Ovary (tissue), 9 donors: ENCODE data around the gene SYT17. TPM values are rescaled to one million over a fixed set of nuclear protein-coding genes. Genes with fewer than 3 reads are reported as not detected.

Source experiments
- DNase-seq, 5 donors: peaks; one replicate each; pipeline ENCODE4 v3.0.0-alpha.2; 2019 to 2020
- H3K27ac ChIP-seq, 2 donors: fragments of 200-600 bp; one replicate each; pipeline versions ENCODE4 v1.5.1 to v1.8.0; 2019 to 2022
- H3K27me3 ChIP-seq: fragments of 200-600 bp; one replicate; pipeline ENCODE4 v1.8.0; 2022
- H3K36me3 ChIP-seq: fragments of 200-600 bp; sonication (generic); one replicate; pipeline ENCODE4 v1.5.1; 2019
- H3K4me1 ChIP-seq: one replicate; pipeline ENCODE4 v1.8.1; 2013; ENCODE audit warnings: mild to moderate bottlenecking, moderate library complexity; ENCODE audit not compliant: insufficient read depth
- H3K4me3 ChIP-seq: fragments of 200-600 bp; sonication (generic); one replicate; pipeline ENCODE4 v1.5.1; 2017
- H3K9me3 ChIP-seq, 2 donors: fragments of 200-600 bp in 1 of 2; sonication (generic) in 1 of 2; one replicate each; pipeline versions ENCODE4 v1.5.1 to v1.8.1; 2013 to 2019; ENCODE audit warnings: mild to moderate bottlenecking in 1 of 2, moderate library complexity in 1 of 2
- EP300 ChIP-seq: sonication (generic); formaldehyde crosslinking; IDR thresholded peaks from one replicate; pipeline ENCODE4 v1.6.1; 2017; ENCODE audit warnings: antibody characterized with exemption
- POLR2A ChIP-seq: fragments of 450-650 bp; IDR thresholded peaks from one replicate; pipeline ENCODE4 v1.6.1; 2017; ENCODE audit warnings: antibody characterized with exemption, mild to moderate bottlenecking, moderate library complexity
- WGBS, 3 donors: extraction: QIAGEN DNeasy Blood & Tissue Kit in 1 of 3; methylation state at CpG; one replicate each; pipeline versions ENCODE4 v1.1.5 to v1.1.7; 2013 to 2017; 5-methylcytosine and 5-hydroxymethylcytosine counted together
- intact Hi-C, 4 donors: fragments of 100-400 bp; cut with DNase I; formaldehyde crosslinking; loops; one replicate each; pipeline versions ENCODE4 v1.11.0 to v1.15.1; 2022 to 2023
- polyA plus RNA-seq, 2 donors: library from polyadenylated mRNA; stranded (reverse); fragments of 200-250 nt in 1 of 2; fragments of 350-450 nt in 1 of 2; fragmentation: Illumina TruSeq in 1 of 2; extraction: RNeasy Lipid Tissue Mini Kit (QIAGEN cat#74804) in 1 of 2; gene quantifications; one replicate each; pipeline ENCODE4 v1.2.3, GENCODE V29; 2013 to 2014
- total RNA-seq, 7 donors: library from RNA; depleted of rRNA in 2 of 7; stranded (reverse); fragments of >200 nt in 2 of 7; fragmentation: NEBNext Ultra II Directional in 3 of 7; extraction: Animal tissue kit (Norgen Biotek cat#: 25700) in 3 of 7; gene quantifications; one replicate each; pipeline versions ENCODE4 v1.1.0 to v1.2.4, GENCODE V29; 2016 to 2023
- TF ChIP-seq, protein P1 (sequence below), 3 donors: fragments of 450-650 bp in 2 of 3; fragments of 200-600 bp in 1 of 3; IDR thresholded peaks; one replicate each; pipeline versions ENCODE4 v1.5.1 to v1.8.0; 2016 to 2022; ENCODE audit warnings: antibody characterized with exemption in 3 of 3, mild to moderate bottlenecking in 1 of 3
- donor health status: DM: no; HTN: no; CAD: no; lungs with moderate emphysema.
- donor health status: DM: no; HTN: no; CAD: no.
- donor health status: Bipolar disorder and iron deficiency.
- donor health status: DM: yes; HTN: yes; CAD: no.
- donor health status: DM: no; HTN: no; CAD: no.
- donor health status: DM: yes; HTN: yes; CAD: no.

Gene SYT17
- total and polyA plus RNA-seq, 9 donors, result 0.36 to 1.5 (median 0.82) TPM

- DNase-seq, result no peak
- intact Hi-C loops, result no loop called here
Observed at GRCh38 chr16:19175492-19176262, 7.6 kb downstream of the SYT17 start.

GRCh38 chr16:19177111-19177739 lies 9.2 kb downstream of the SYT17 start:
- intact Hi-C loops, result no loop called here
- Histone ChIP-seq H3K27me3 (no peaks in the 10 kb centered on the region), H3K27ac (no peak overlapping the region), H3K9me3 (no peaks in the 10 kb centered on the region), H3K4me3 (no peak overlapping the region), H3K4me1 (no peaks in the 10 kb centered on the region), H3K36me3 (no peaks in the 10 kb centered on the region)
- TF ChIP-seq POLR2A, result no peak
- TF ChIP-seq EP300, result no peak
- TF ChIP-seq, protein P1, sequence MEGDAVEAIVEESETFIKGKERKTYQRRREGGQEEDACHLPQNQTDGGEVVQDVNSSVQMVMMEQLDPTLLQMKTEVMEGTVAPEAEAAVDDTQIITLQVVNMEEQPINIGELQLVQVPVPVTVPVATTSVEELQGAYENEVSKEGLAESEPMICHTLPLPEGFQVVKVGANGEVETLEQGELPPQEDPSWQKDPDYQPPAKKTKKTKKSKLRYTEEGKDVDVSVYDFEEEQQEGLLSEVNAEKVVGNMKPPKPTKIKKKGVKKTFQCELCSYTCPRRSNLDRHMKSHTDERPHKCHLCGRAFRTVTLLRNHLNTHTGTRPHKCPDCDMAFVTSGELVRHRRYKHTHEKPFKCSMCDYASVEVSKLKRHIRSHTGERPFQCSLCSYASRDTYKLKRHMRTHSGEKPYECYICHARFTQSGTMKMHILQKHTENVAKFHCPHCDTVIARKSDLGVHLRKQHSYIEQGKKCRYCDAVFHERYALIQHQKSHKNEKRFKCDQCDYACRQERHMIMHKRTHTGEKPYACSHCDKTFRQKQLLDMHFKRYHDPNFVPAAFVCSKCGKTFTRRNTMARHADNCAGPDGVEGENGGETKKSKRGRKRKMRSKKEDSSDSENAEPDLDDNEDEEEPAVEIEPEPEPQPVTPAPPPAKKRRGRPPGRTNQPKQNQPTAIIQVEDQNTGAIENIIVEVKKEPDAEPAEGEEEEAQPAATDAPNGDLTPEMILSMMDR (IDR thresholded peaks at IDR 0.05), result no peak
- WGBS, 3 donors, result 63 to 64% (median 64%) methylated on average over 5 of the region's 5 CpGs
- no peak for DNase-seq

More at GRCh38 chr16:19175492-19176262, 7.6 kb downstream of the SYT17 start:
- WGBS, 3 donors, result 58 to 66% (median 62%) methylated on average over 9 of the region's 9 CpGs
- Histone ChIP-seq H3K4me1 (no peaks in the 10 kb centered on the region), H3K9me3 (no peaks in the 10 kb centered on the region), H3K4me3 (no peak overlapping the region), H3K36me3 (no peaks in the 10 kb centered on the region), H3K27ac (no peak overlapping the region), H3K27me3 (no peaks in the 10 kb centered on the region)
- TF ChIP-seq, protein P1 (IDR thresholded peaks at IDR 0.05), result no peak
- TF ChIP-seq EP300 (no peak), POLR2A (no peak)

DNA sequence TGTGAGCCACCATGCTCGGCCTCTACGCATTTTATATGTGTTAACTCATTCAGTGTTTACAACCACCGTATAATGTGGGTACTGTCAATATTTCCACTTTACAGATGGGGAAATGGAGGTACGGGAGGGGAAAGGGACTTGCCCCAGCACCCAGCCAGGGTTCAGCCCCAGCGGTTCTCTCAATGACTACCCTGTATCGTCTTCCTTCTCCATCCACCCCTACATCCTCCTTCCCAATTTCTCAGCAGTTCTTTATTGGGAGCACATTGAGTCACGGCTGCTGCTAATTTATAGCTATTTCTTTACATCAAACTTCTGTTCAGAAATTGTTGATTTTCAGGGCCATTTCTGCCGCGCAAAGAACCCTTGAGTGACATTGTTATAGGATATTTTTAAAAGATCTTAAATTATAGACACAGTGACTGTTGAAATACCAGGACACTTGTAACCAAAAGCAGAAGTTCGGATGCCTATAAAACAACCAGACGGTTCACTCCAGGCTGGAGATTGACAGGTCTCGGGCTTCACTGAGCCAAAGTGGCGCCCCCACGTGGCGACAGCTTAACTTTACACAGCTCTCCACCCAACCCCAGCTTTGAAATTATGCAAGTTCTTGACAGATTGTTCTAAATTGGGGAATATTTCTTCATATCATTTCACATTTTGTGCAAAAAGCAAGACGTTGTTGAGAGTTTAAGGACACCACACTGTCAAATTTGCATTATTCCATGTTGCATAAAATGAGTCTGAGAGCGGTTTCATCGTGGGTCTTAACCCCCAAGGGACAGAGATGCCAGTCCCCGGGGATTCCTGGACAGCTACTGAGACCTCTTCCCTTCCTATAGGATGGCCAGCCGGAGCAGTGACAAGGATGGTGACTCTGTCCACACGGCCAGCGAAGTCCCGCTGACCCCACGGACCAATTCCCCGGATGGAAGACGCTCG lies 11.8 kb downstream of the SYT17 start:
- H3K9me3 ChIP-seq, result no peaks in the 10 kb centered on the region
- intact Hi-C loops, result no loop called here
- no peak for DNase-seq

GRCh38 chr16:19180741-19181140 lies 12.7 kb downstream of the SYT17 start:
- no peak overlapping the region for H3K27ac ChIP-seq
- H3K36me3 ChIP-seq, result no peaks in the 10 kb centered on the region
- no peak for DNase-seq
- TF ChIP-seq, protein P1 (IDR thresholded peaks at IDR 0.05), result no peak
- TF ChIP-seq EP300, result no peak
- no peak for TF ChIP-seq POLR2A
- H3K9me3 ChIP-seq, result no peaks in the 10 kb centered on the region
- intact Hi-C loops, result no loop called here
- H3K27me3 ChIP-seq, result no peaks in the 10 kb centered on the region
- 89 to 94% (median 91%) methylated on average over 4 of the region's 4 CpGs for WGBS, 3 donors
- no peaks in the 10 kb centered on the region for H3K4me1 ChIP-seq
- H3K4me3 ChIP-seq, result no peak overlapping the region

More for the DNA sequence above, 11.8 kb downstream of the SYT17 start:
- Histone ChIP-seq H3K27ac (no peak overlapping the region), H3K4me3 (no peak overlapping the region), H3K27me3 (no peaks in the 10 kb centered on the region), H3K4me1 (no peaks in the 10 kb centered on the region), H3K36me3 (no peaks in the 10 kb centered on the region)
- TF ChIP-seq POLR2A (no peak), EP300 (no peak)
- TF ChIP-seq, protein P1 (IDR thresholded peaks at IDR 0.05), result no peak
- 66 to 69% (median 66%) methylated on average over 27 of the region's 27 CpGs for WGBS, 3 donors
